ENCODE measurements around the gene TBPL2.
"Not testable (repeated sequence)": the region's sequence is repeated elsewhere in the genome, so short reads cannot be mapped to it uniquely, and the experiment has no call there.

Gene TBPL2

GRCh38 chr14:55440385-55440784, at the start of gene TBPL2:
Gene TBPL2, minus strand, starts transcription at chr14:55440616. Its CDS starts 167 bp downstream, at chr14:55440449.
- no peak for TF ChIP-seq CTCF (IDR thresholded peaks at IDR 0.05)
- Histone ChIP-seq H3K4me3 (ENCODE audit: low read depth in 1 of 2, low read length in 1 of 2) (no peak within 1 kb of the TSS), H3K36me3 (no peaks in the 10 kb centered on the region), H3K4me1 (ENCODE audit: control insufficient read depth in 1 of 2, insufficient read depth in 1 of 2, low read depth in 1 of 2, low read length in 1 of 2) (no peaks in the 10 kb centered on the region), H3K27me3 (peaks cover 54% of the 10 kb centered on the region), H3K9me3 (no peaks in the 10 kb centered on the region), H3K27ac (no peak within 1 kb of the TSS)

GRCh38 chr14:55488204-55488603, 47.8 kb upstream of the TBPL2 start:
- no peaks in the 10 kb centered on the region for H3K4me1 ChIP-seq (ENCODE audit: control insufficient read depth in 1 of 2, insufficient read depth in 1 of 2, low read depth in 1 of 2, low read length in 1 of 2)
- TF ChIP-seq CTCF (IDR thresholded peaks at IDR 0.05), result no peak
- H3K27ac ChIP-seq, result no peak overlapping the region
- H3K36me3 ChIP-seq, result no peaks in the 10 kb centered on the region
- no peaks in the 10 kb centered on the region for H3K9me3 ChIP-seq
- no peak overlapping the region for H3K4me3 ChIP-seq (ENCODE audit: low read depth in 1 of 2, low read length in 1 of 2)
- no peaks in the 10 kb centered on the region for H3K27me3 ChIP-seq

GRCh38 chr14:55482936-55483605, 42.7 kb upstream of the TBPL2 start:
- no peaks in the 10 kb centered on the region for H3K4me1 ChIP-seq (ENCODE audit: control insufficient read depth in 1 of 2, insufficient read depth in 1 of 2, low read depth in 1 of 2, low read length in 1 of 2)
- H3K27ac ChIP-seq, result no peak overlapping the region
- H3K36me3 ChIP-seq, result no peaks in the 10 kb centered on the region
- no peaks in the 10 kb centered on the region for H3K27me3 ChIP-seq
- no peak for TF ChIP-seq CTCF (IDR thresholded peaks at IDR 0.05)
- H3K9me3 ChIP-seq, result no peaks in the 10 kb centered on the region
- no peak overlapping the region for H3K4me3 ChIP-seq (ENCODE audit: low read depth in 1 of 2, low read length in 1 of 2)

GRCh38 chr14:55481769-55482168, 41.4 kb upstream of the TBPL2 start:
- H3K27me3 ChIP-seq, result no peaks in the 10 kb centered on the region
- no peaks in the 10 kb centered on the region for H3K4me1 ChIP-seq (ENCODE audit: control insufficient read depth in 1 of 2, insufficient read depth in 1 of 2, low read depth in 1 of 2, low read length in 1 of 2)
- no peaks in the 10 kb centered on the region for H3K36me3 ChIP-seq
- no peak for TF ChIP-seq CTCF (IDR thresholded peaks at IDR 0.05)
- no peak overlapping the region for H3K27ac ChIP-seq
- H3K4me3 ChIP-seq (ENCODE audit: low read depth in 1 of 2, low read length in 1 of 2), result no peak overlapping the region
- no peaks in the 10 kb centered on the region for H3K9me3 ChIP-seq

- TF ChIP-seq CTCF (IDR thresholded peaks at IDR 0.05), result no peak
- H3K27me3 ChIP-seq, result no peaks in the 10 kb centered on the region
- no peaks in the 10 kb centered on the region for H3K36me3 ChIP-seq
- H3K27ac ChIP-seq, result no peak overlapping the region
- no peaks in the 10 kb centered on the region for H3K4me1 ChIP-seq (ENCODE audit: control insufficient read depth in 1 of 2, insufficient read depth in 1 of 2, low read depth in 1 of 2, low read length in 1 of 2)
- no peak overlapping the region for H3K4me3 ChIP-seq (ENCODE audit: low read depth in 1 of 2, low read length in 1 of 2)
- no peaks in the 10 kb centered on the region for H3K9me3 ChIP-seq
These were observed 37.3 kb upstream of the TBPL2 start for GRCh38 chr14:55477680-55478079.

GRCh38 chr14:55476448-55476847, 36.0 kb upstream of the TBPL2 start:
- not testable (repeated sequence) for H3K4me1 ChIP-seq (ENCODE audit: control insufficient read depth in 1 of 2, insufficient read depth in 1 of 2, low read depth in 1 of 2, low read length in 1 of 2); H3K27ac ChIP-seq; H3K27me3 ChIP-seq; H3K9me3 ChIP-seq; H3K36me3 ChIP-seq; H3K4me3 ChIP-seq (ENCODE audit: low read depth in 1 of 2, low read length in 1 of 2)

All from neutrophil (primary cell).